NT2/D1 (cell line): ENCODE results near the gene ARIH1.

Source experiments
- SUZ12 ChIP-seq: IDR thresholded peaks from 2 replicates; pipeline ENCODE4 v1.6.1; 2011; ENCODE audit not compliant: insufficient read length, insufficient read depth; ENCODE audit errors: extremely low read depth
- ZNF274 ChIP-seq: IDR thresholded peaks from 2 replicates; pipeline ENCODE4 v1.6.1; 2011; ENCODE audit warnings: mild to moderate bottlenecking, low read depth, low read length

DNA sequence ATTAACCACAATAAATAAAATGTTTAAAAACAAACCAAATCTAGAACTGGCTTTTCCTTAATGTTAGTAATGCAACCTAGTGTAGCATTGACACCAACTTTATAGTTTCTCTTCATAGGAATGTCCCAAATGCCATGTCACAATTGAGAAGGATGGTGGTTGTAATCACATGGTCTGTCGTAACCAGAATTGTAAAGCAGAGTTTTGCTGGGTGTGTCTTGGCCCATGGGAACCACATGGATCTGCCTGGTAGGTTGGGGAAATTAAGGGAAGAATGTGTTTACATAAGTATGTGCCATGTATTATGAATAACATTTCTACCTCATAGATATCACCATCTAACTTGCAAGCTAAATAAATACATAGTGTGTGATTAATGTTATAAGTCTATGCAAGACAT is 95.9 kb downstream of the ARIH1 start:
- TF ChIP-seq SUZ12 = no peak
- no peak for TF ChIP-seq ZNF274
